NB4 (cell line): ENCODE measurements around the gene TM4SF20.
"Not testable (repeated sequence)": the region's sequence is repeated elsewhere in the genome, so short reads cannot be mapped to it uniquely, and the experiment has no call there.

ENCODE experiments used
- CTCF ChIP-seq: IDR thresholded peaks from one replicate; pipeline ENCODE4 v1.5.1; 2012; ENCODE audit warnings: low read depth, low read length
- MAX ChIP-seq: IDR thresholded peaks from 2 replicates; pipeline ENCODE4 v1.6.1; 2011; ENCODE audit warnings: low read depth, low read length
- MYC ChIP-seq: IDR thresholded peaks from 2 replicates; pipeline ENCODE4 v1.6.1; 2011; ENCODE audit warnings: low read depth, low read length
- POLR2A ChIP-seq: IDR thresholded peaks from 2 replicates; pipeline ENCODE4 v1.6.1; 2011; ENCODE audit warnings: mild to moderate bottlenecking; ENCODE audit not compliant: insufficient read length; ENCODE audit errors: extremely low read depth

GRCh38 chr2:227387583-227387982 lies 8.5 kb upstream of the TM4SF20 start, which contains the start of gene SCYGR1:
- not testable (repeated sequence) for TF ChIP-seq CTCF, MYC, POLR2A, MAX
